NCI-H146 (cell line): ENCODE data around the gene ARR3.
"Not testable (repeated sequence)": the region's sequence is repeated elsewhere in the genome, so short reads cannot be mapped to it uniquely, and the experiment has no call there.

Experiments
- DNase-seq: peaks from one replicate; lab custom pipeline; 2025; lab: John Stamatoyannopoulos, UW

ARR3 gene

DNA sequence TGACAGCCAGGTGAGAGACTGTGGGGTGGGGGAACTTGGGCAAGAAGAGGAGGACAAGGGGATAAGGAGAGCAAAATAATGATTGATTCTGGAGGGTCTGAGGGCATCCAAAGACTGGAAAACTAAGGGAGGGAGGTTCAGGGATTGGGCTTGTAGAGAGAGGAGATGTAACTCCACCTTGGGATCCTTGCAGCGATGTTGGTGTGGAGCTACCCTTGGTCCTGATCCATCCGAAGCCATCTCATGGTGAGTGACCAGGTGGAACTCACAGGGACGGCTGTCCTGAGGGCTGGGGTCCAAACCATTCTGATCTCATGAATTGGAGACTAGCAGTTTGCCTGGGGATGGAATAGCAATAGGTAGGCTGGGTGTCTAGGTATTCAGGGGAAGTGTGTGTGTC lies 12.4 kb downstream of the ARR3 start:
- DNase-seq: no peak

DNA sequence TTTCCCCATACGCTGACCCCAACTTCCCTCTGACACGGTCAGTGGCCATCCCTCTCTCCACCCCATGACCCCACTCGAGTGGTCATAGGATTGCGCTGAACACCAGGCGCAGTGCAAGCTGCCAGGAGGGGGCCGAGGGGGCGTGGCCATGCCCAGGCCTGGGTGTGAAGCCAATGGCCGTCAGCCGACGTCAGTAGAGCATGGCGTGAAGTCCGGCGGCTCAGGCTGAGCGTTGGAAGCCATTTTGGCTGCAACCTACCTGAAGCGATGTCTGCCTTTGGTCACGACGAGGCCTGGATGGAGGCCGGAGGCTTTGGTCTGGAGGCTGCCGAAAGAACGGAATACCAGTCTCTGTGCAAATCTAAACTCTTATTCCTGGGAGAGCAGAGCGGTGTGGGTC lies 13.8 kb downstream of the ARR3 start, which contains the start of gene RAB41:
Gene RAB41 (plus strand): TSS at position 222 of the 400 bp plus-strand sequence. CDS start 46 bp downstream, at position 268.
- no peak for DNase-seq

DNA sequence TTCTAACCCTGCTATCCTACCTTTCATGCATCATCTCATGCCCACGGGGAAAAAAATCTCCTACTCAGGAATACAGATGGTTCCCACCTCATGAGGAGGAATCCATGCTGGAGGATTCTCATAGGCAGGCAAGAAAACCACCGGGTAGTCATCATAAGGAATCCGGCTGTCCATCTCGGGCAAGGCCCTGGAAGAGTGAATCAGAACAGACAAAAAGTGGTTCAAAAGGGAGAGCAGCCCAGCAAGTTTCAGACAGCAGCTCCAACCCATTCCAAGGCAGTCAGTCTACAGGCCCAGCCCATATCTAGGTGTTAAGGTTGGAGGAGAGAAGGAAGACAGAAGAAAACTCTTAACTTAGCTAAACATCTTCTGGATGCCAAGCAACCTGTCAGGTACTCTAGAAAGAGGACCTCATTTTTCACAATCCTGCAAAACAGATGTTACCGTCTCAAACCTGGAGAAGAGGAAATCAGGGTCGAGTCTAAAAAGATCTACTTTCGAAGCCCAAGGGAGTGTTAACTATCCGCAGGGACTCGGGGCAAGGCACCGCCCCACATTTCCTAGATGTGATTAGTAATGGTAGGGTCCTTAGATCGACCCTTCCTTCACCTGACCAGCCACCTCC lies 21.1 kb downstream of the ARR3 start:
- DNase-seq: no peak

DNA sequence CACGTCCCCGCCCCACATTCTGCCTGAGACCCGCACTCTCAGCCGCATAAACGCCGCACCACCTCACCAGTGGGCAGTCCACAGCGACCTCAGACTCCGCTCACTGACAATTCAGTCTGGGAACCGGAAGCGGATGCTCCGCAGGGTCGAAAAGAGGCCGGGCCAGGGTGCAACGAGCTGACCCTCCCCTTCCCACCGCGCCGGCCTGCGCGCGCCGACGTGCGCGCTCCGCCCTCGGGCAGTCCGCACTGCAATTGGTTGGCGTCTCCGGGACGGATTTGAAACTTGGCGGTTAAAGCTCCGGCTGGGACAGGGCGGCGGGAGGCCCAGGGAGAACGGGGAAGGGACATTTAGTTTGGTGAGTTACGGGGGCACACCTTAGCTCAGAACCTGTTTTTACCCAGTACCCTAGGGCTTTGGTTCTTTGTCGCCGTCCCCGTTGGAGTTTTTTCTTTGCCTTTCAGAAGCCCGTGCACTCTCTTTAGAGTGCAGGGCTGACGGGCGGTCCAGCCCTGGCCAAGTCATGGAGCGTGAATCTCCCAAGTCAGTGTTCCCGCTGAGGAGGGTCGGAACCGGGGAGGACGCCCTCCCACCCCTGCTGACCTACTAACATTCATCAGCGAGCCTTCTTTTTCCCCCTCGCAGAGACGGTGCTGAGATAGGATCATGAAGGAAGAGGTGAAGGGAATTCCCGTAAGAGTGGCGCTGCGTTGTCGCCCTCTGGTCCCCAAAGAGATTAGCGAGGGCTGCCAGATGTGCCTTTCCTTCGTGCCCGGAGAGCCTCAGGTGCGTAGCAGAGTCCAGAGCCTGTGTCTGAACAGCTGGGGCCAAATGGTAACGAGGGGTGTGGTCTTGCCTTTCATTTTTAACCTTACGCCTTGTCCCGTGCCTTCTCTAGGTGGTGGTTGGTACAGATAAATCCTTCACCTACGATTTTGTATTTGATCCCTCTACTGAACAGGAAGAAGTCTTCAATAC lies 21.9 kb downstream of the ARR3 start, which contains the start of the genes KIF4A and PDZD11:
Gene KIF4A (plus strand): TSS at position 312 of the 978 bp plus-strand sequence. CDS start 355 bp downstream, at position 667.
Gene PDZD11 (minus strand): TSS at position 135 of the 978 bp plus-strand sequence. CDS start 586 bp downstream, outside the sequence.
- DNase-seq: peak; percentile 83

DNA sequence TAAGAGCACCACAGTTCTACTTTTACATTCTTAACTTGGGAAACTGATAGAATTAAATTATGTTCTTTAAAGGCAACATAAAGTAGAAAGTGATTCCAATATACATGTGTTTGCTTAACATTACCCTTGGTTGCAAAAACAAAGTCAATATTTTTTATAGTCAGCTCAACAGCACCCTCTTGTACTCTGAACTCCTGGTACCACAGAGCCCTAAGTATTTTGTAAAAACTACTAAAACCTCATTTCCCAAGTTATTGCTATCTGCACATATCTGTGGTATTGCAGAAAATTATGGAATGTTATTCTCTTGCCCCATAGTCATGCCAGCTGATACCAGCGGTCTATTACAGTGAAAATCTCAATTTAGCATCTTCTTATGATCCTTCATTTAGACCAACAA lies 24.7 kb downstream of the ARR3 start:
- DNase-seq: no peak

DNA sequence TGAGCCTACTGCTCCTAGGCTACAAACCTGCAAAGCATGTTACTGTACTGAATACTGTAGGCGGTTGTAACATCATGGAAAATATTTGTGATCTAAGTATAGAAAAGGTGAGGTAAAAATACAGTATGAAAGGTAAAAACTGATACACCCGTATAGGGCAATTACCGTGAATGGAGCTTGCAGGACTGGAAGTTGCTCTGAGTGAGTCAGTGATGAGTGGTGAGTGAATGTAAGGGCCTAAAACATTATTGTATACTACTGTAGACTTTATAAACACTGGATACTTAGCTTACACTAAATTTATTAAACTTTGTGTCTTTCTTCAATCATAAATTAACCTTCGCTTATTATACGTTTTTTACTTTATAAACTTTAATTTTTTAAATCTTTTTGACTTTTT lies 25.5 kb downstream of the ARR3 start:
- DNase-seq: no peak

DNA sequence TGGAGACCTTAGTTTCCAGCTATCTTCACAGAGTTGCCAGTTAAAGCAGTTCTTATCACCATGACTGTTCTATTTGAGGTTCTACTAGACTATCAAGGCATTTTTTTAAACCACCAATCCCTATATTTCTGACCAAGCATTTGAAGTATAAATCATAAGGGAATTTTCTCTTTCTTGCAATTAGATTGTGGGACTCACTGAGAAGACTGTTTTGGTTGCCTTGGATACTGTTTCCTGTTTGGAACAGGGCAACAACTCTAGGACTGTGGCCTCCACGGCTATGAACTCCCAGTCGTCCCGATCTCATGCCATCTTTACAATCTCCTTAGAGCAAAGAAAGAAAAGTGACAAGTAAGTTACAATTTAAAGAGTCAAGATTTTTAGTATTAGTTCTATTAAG lies 33.6 kb downstream of the ARR3 start:
- DNase-seq: no peak

DNA sequence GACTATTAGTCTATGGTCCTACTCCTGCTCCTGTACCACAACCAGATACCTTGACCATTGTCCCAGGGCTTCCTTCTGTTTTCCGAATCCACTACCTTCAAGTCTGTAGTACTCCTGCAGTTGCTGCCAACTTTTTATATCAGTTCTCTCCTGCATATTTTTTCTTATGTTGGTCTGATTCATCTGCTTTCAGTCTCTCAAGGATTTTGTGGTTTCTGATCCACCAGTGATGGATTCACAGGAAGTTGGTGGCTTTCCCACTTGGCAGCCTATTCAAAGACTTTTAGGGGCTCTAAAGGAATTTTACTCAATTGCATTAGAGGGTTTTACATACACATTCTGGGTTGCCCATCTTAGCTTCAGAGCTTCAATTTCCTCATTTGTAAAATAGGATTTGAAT lies 45.4 kb downstream of the ARR3 start:
- DNase-seq: no peak

DNA sequence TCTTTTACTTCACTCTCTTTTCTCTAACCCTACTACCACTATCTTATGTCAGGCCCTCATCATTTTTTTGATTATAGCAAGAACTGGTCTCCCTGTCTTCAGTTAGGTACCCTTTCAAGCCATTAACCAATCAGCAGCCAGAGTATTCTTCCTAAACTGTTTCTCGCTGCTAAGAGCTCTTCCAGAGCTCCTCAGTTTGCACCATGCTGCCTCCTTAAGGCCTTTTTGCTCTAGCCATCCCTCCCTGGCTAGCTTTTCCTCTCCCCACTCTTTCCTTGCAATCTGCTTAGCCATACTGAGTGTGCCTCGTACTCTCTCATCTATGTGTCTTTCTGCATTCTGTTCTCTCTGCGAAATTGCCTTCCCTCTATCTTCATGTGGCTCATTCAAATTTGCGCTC lies 54.6 kb downstream of the ARR3 start:
- no peak for DNase-seq

DNA sequence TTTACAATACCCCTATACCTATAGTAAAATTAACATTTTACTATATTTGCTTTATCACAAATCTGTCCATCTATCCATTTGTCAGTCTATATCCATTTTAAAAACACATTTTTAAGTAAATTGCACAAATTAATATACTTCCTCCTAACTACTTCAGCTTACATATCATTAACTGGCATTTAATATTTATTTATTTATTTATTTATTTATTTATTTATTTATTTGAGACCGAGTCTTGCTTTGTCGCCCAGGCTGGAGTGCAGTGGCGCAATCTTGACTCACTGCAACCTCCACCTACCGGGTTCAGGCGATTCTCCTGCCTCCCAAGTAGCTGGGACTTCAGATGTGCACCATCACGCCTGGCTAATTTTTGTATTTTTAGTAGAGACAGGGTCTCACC lies 55.5 kb downstream of the ARR3 start:
- DNase-seq: not testable (repeated sequence)

DNA sequence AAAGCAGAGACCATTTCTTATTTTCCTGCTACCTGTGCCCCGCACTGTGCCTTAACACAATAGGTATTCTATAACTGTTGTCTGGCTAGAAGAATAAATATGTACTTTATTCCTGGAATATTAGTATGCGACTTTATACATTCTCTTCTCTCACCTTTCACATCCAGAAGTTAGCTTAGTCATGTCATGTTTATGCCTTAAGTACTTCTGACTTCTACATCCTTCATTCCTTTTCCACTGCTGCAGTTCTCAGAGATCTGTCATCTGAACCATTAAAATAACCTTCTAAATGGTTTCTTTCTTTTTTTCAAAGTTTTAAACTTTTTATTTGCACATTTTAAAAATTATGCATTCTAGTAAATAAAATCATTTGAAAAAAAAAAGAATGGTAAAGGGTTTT lies 56.2 kb downstream of the ARR3 start:
- DNase-seq: no peak

DNA sequence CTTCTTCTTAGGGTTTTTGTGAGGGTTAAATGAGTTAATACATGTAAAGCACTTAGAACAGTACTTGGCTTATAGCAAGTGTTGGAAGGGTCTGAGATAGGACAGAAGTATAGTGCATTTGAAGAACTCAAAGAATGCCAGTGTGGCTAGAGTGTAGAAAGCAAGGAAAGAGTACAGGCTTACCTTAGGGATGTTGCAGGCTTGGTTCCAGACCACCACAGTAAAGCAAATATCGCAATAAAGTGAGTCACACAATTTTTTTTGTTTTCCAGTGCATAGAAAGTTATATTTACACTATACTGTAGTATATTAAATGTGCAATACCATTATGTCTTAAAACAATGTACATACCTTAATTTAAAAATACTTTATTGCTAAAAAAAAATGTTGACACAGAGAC lies 63.0 kb downstream of the ARR3 start:
- DNase-seq: no peak
